ENCODE results near the gene SUGP1.

GRCh38 chr19:19278315-19278714, 42.0 kb downstream of the SUGP1 start:
- TF ChIP-seq GATA2 (CRISPR knock-in tag; IDR thresholded peaks at IDR 0.05) (no peak), MXI1 (IDR thresholded peaks at IDR 0.05; ENCODE audit: low read depth, low read length) (no peak), EZH2phosphoT487 (IDR thresholded peaks at IDR 0.05; ENCODE audit: borderline replicate concordance, low read depth) (no peak), EP300 (IDR thresholded peaks at IDR 0.05; ENCODE audit: borderline replicate concordance in 1 of 2, low read depth in 1 of 2, low read length in 1 of 2) (no peak), TAF1 (IDR thresholded peaks at IDR 0.05; ENCODE audit: borderline replicate concordance, low read depth, low read length) (no peak), NRF1 (IDR thresholded peaks at IDR 0.05; ENCODE audit: low read depth, low read length) (no peak), POLR2AphosphoS5 (IDR thresholded peaks at IDR 0.05; ENCODE audit: low read depth, low read length) (no peak), SIN3A (IDR thresholded peaks at IDR 0.05; ENCODE audit: borderline replicate concordance, low read depth, low read length) (no peak), FOXM1 (IDR thresholded peaks at IDR 0.05; ENCODE audit: low read depth) (no peak), CHD2 (IDR thresholded peaks at IDR 0.05; ENCODE audit: low read length, partially characterized antibody) (no peak)
- TF ChIP-seq, protein P1, sequence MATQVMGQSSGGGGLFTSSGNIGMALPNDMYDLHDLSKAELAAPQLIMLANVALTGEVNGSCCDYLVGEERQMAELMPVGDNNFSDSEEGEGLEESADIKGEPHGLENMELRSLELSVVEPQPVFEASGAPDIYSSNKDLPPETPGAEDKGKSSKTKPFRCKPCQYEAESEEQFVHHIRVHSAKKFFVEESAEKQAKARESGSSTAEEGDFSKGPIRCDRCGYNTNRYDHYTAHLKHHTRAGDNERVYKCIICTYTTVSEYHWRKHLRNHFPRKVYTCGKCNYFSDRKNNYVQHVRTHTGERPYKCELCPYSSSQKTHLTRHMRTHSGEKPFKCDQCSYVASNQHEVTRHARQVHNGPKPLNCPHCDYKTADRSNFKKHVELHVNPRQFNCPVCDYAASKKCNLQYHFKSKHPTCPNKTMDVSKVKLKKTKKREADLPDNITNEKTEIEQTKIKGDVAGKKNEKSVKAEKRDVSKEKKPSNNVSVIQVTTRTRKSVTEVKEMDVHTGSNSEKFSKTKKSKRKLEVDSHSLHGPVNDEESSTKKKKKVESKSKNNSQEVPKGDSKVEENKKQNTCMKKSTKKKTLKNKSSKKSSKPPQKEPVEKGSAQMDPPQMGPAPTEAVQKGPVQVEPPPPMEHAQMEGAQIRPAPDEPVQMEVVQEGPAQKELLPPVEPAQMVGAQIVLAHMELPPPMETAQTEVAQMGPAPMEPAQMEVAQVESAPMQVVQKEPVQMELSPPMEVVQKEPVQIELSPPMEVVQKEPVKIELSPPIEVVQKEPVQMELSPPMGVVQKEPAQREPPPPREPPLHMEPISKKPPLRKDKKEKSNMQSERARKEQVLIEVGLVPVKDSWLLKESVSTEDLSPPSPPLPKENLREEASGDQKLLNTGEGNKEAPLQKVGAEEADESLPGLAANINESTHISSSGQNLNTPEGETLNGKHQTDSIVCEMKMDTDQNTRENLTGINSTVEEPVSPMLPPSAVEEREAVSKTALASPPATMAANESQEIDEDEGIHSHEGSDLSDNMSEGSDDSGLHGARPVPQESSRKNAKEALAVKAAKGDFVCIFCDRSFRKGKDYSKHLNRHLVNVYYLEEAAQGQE (IDR thresholded peaks at IDR 0.05; ENCODE audit: low read depth, low read length), result no peak
- TF ChIP-seq, protein P2, sequence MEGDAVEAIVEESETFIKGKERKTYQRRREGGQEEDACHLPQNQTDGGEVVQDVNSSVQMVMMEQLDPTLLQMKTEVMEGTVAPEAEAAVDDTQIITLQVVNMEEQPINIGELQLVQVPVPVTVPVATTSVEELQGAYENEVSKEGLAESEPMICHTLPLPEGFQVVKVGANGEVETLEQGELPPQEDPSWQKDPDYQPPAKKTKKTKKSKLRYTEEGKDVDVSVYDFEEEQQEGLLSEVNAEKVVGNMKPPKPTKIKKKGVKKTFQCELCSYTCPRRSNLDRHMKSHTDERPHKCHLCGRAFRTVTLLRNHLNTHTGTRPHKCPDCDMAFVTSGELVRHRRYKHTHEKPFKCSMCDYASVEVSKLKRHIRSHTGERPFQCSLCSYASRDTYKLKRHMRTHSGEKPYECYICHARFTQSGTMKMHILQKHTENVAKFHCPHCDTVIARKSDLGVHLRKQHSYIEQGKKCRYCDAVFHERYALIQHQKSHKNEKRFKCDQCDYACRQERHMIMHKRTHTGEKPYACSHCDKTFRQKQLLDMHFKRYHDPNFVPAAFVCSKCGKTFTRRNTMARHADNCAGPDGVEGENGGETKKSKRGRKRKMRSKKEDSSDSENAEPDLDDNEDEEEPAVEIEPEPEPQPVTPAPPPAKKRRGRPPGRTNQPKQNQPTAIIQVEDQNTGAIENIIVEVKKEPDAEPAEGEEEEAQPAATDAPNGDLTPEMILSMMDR (IDR thresholded peaks at IDR 0.05), result no peak
- TF ChIP-seq, protein P3, sequence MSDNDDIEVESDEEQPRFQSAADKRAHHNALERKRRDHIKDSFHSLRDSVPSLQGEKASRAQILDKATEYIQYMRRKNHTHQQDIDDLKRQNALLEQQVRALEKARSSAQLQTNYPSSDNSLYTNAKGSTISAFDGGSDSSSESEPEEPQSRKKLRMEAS (IDR thresholded peaks at IDR 0.05; ENCODE audit: low read depth), result no peak
